GM18909 (cell line): ENCODE measurements around the gene ASS1.

Source experiments
- ATAC-seq: cut with Tn5 transposase; IDR thresholded peaks from one replicate; pipeline ENCODE4 v1.9.1; 2021; ENCODE audit warnings: mild to moderate bottlenecking; ENCODE audit not compliant: unreplicated experiment, poor library complexity

Gene ASS1

GRCh38 chr9:130549093-130549735 is 104.5 kb downstream of the ASS1 start:
- no peak for ATAC-seq
